H1 (cell line): ENCODE data around the gene COPS7A. TPM values are rescaled to one million over a fixed set of nuclear protein-coding genes. Genes with fewer than 3 reads are reported as not detected.
A peak's percentile ranks its signal among the peaks of the same experiment; 100 is the strongest.

Experiments
- CTCF ChIA-PET: fragments of 300-600 bp; sonication (Branson Sonifier 250); formaldehyde crosslinking; loops from one replicate; lab custom pipeline; 2021; ENCODE audit not compliant: partially characterized antibody; lab: Charles Lee
- POLR2A ChIA-PET: fragments of 300-600 bp; sonication (Branson Sonifier 250); formaldehyde crosslinking; loops from one replicate; lab custom pipeline; 2021; ENCODE audit warnings: inconsistent platforms; ENCODE audit not compliant: partially characterized antibody; lab: Charles Lee
- DNase-seq, 2 experiments: peaks; one replicate each; pipeline versions ENCODE4 v3.0.0 to v3.0.0-alpha.2; 2010 to 2022; ENCODE audit warnings: low spot score in 2 of 2, low read depth in 1 of 2, mixed read lengths in 1 of 2
- FAIRE-seq: peaks from 2 replicates; lab custom pipeline; 2011; peaks lifted over from hg19 to GRCh38; lab: Jason Lieb, UNC
- H2AFZ ChIP-seq: 2 replicates; pipeline ENCODE4 v1.8.1; 2012; ENCODE audit warnings: low read length, inconsistent platforms
- H2AK5ac ChIP-seq: 2 replicates; pipeline ENCODE4 v1.6.1; 2013; ENCODE audit warnings: low read depth, low read length
- H2BK120ac ChIP-seq: replicated peaks from 2 replicates; pipeline ENCODE3; 2013; ENCODE audit warnings: low read depth, low read length, inconsistent platforms
- H2BK12ac ChIP-seq: 2 replicates; pipeline ENCODE4 v1.6.1; 2013; ENCODE audit warnings: low read depth, low read length
- H2BK15ac ChIP-seq: 2 replicates; pipeline ENCODE4 v1.6.1; 2013; ENCODE audit warnings: low read length
- H2BK20ac ChIP-seq: 2 replicates; pipeline ENCODE4 v1.6.1; 2013; ENCODE audit warnings: low read length
- H2BK5ac ChIP-seq: 2 replicates; pipeline ENCODE4 v1.6.1; 2013; ENCODE audit warnings: low read depth, low read length
- H3K14ac ChIP-seq: 2 replicates; pipeline ENCODE4 v1.6.1; 2013; ENCODE audit warnings: inconsistent platforms; ENCODE audit not compliant: insufficient read length
- H3K18ac ChIP-seq: 2 replicates; pipeline ENCODE4 v1.6.1; 2013; ENCODE audit warnings: low read length; ENCODE audit errors: extremely low read depth
- H3K23ac ChIP-seq: 2 replicates; pipeline ENCODE4 v1.6.1; 2013; ENCODE audit warnings: inconsistent platforms; ENCODE audit not compliant: insufficient read length
- H3K23me2 ChIP-seq: 2 replicates; pipeline ENCODE4 v1.6.1; 2013; ENCODE audit warnings: low read depth, low read length
- H3K27ac ChIP-seq: 2 replicates; pipeline ENCODE4 v1.6.1; 2011; ENCODE audit warnings: low read depth, low read length, inconsistent platforms
- H3K27me3 ChIP-seq, 4 experiments: replicated peaks in 1 of 4; 1 replicate in 1 of 4; 2 replicates in 3 of 4; pipeline versions ENCODE4 v1.6.1 to v1.8.1; 2011 to 2013; ENCODE audit warnings: low read length in 3 of 4, mild to moderate bottlenecking in 3 of 4, inconsistent platforms in 2 of 4, mixed read lengths in 2 of 4, moderate library complexity in 1 of 4; ENCODE audit not compliant: control insufficient read depth in 3 of 4, insufficient read depth in 3 of 4; ENCODE audit errors: extremely low read depth in 1 of 4
- H3K36me3 ChIP-seq, 4 experiments: 2 replicates each; pipeline versions ENCODE4 v1.6.1 to v1.8.1; 2011 to 2013; ENCODE audit warnings: mild to moderate bottlenecking in 4 of 4, low read length in 3 of 4, moderate library complexity in 2 of 4, control low read depth in 1 of 4, inconsistent platforms in 1 of 4; ENCODE audit not compliant: insufficient read depth in 4 of 4, control insufficient read depth in 2 of 4
- H3K4ac ChIP-seq: replicated peaks from 2 replicates; pipeline ENCODE3; 2013; ENCODE audit warnings: low read length, low read depth, mixed read lengths, inconsistent platforms; ENCODE audit not compliant: insufficient read length
- H3K4me1 ChIP-seq, 4 experiments: replicated peaks in 1 of 4; 1 replicate in 1 of 4; 2 replicates in 3 of 4; pipeline versions ENCODE4 v1.6.1 to v1.8.1; 2011 to 2013; ENCODE audit warnings: low read length in 3 of 4, inconsistent platforms in 2 of 4, mixed read lengths in 1 of 4; ENCODE audit not compliant: insufficient read depth in 4 of 4, control insufficient read depth in 3 of 4
- H3K4me2 ChIP-seq, 2 experiments: 2 replicates each; pipeline versions ENCODE4 v1.6.1 to v1.8.1; 2011 to 2013; ENCODE audit warnings: low read depth in 2 of 2, low read length in 2 of 2, control low read depth in 1 of 2, inconsistent platforms in 1 of 2, mild to moderate bottlenecking in 1 of 2; ENCODE audit not compliant: insufficient read depth in 1 of 2
- H3K4me3 ChIP-seq, 4 experiments: fragments of 200-600, 300-600 bp in 1 of 4; sonication (generic), shearing (Covaris generic), sonication (Bioruptor Twin) in 1 of 4; 2 replicates each; pipeline versions ENCODE4 v1.5.1 to v1.8.1; 2011 to 2016; ENCODE audit warnings: low read length in 4 of 4, low read depth in 3 of 4, control low read depth in 2 of 4, inconsistent platforms in 2 of 4, mild to moderate bottlenecking in 2 of 4, mixed read lengths in 1 of 4, moderate library complexity in 1 of 4; ENCODE audit not compliant: insufficient read depth in 2 of 4; ENCODE audit errors: extremely low read depth in 1 of 4
- H3K56ac ChIP-seq: replicated peaks from 2 replicates; pipeline ENCODE3; 2013; ENCODE audit warnings: low read depth, mild to moderate bottlenecking, mixed read lengths, low read length, inconsistent platforms; ENCODE audit not compliant: insufficient read length
- H3K79me1 ChIP-seq: 2 replicates; pipeline ENCODE4 v1.6.1; 2013; ENCODE audit warnings: low read depth, low read length, control low read depth
- H3K79me2 ChIP-seq, 2 experiments: 2 replicates each; pipeline versions ENCODE4 v1.6.1 to v1.8.1; 2012 to 2013; ENCODE audit warnings: low read length in 2 of 2, mild to moderate bottlenecking in 2 of 2, inconsistent platforms in 1 of 2; ENCODE audit not compliant: insufficient read depth in 2 of 2, control insufficient read depth in 1 of 2
- H3K9ac ChIP-seq, 4 experiments: replicated peaks in 1 of 4; 1 replicate in 1 of 4; 2 replicates in 3 of 4; pipeline versions ENCODE4 v1.6.1 to v1.8.1; 2011 to 2013; ENCODE audit warnings: low read depth in 3 of 4, low read length in 3 of 4, control low read depth in 2 of 4, mild to moderate bottlenecking in 2 of 4, moderate library complexity in 2 of 4, inconsistent platforms in 1 of 4; ENCODE audit errors: extremely low read depth in 1 of 4
- H3K9me3 ChIP-seq, 2 experiments: 2 replicates each; pipeline versions ENCODE4 v1.6.1 to v1.8.1; 2012 to 2013; ENCODE audit warnings: mild to moderate bottlenecking in 2 of 2, moderate library complexity in 2 of 2, control low read depth in 1 of 2, inconsistent platforms in 1 of 2, low read depth in 1 of 2, low read length in 1 of 2, mixed read lengths in 1 of 2; ENCODE audit not compliant: insufficient read depth in 2 of 2
- H4K20me1 ChIP-seq, 2 experiments: replicated peaks in 1 of 2; 2 replicates each; pipeline versions ENCODE3 to v1.8.1; 2011 to 2013; ENCODE audit warnings: inconsistent platforms in 2 of 2, low read length in 2 of 2, mild to moderate bottlenecking in 1 of 2; ENCODE audit not compliant: insufficient read depth in 2 of 2, control insufficient read depth in 1 of 2
- H4K5ac ChIP-seq: 2 replicates; pipeline ENCODE4 v1.6.1; 2013; ENCODE audit warnings: low read length, low read depth, mixed read lengths, inconsistent platforms; ENCODE audit not compliant: insufficient read length
- H4K8ac ChIP-seq: 2 replicates; pipeline ENCODE4 v1.8.0; 2013; ENCODE audit warnings: mild to moderate bottlenecking, moderate library complexity, low read length, inconsistent platforms; ENCODE audit not compliant: insufficient read depth; ENCODE audit errors: extremely low read depth
- H4K91ac ChIP-seq: replicated peaks from 2 replicates; pipeline ENCODE3; 2013; ENCODE audit warnings: low read length, mixed read lengths, inconsistent platforms; ENCODE audit not compliant: insufficient read length
- BRCA1 ChIP-seq: IDR thresholded peaks from 2 replicates; pipeline ENCODE4 v1.6.1; 2012; ENCODE audit warnings: low read depth, low read length, improper control_type of control experiment
- SUZ12 ChIP-seq: fragments of 200-600 bp; sonication (generic); IDR thresholded peaks from 2 replicates; pipeline ENCODE4 v1.6.1; 2012; ENCODE audit warnings: mild to moderate bottlenecking, inconsistent platforms, low read length, moderate library complexity, mixed read lengths
- WGBS, 2 experiments: shearing (Covaris generic) in 1 of 2; methylation state at CpG; one replicate each; pipeline versions ENCODE4 v1.1.6 to v1.1.7; 2013 to 2015; ENCODE audit warnings: low lambda C conversion rate in 2 of 2, mixed read lengths in 2 of 2, inconsistent platforms in 1 of 2, low coverage in 1 of 2, missing lambda C conversion rate in 1 of 2; ENCODE audit not compliant: insufficient replicate concordance in 2 of 2, insufficient coverage in 1 of 2, insufficient read length in 1 of 2; ENCODE audit errors: extremely low coverage in 1 of 2, missing lambda C conversion rate in 1 of 2; 5-methylcytosine and 5-hydroxymethylcytosine counted together
- polyA plus RNA-seq, 7 experiments: library from polyadenylated mRNA; depleted of rRNA in 3 of 7; stranded (reverse) in 5 of 7; unstranded in 2 of 7; fragments of >200 nt in 5 of 7; fragments of 200-250 nt in 2 of 7; gene quantifications; 1 replicate in 5 of 7; 2 replicates in 1 of 7; 4 replicates in 1 of 7; pipeline versions ENCODE4 v1.2.1 to v1.2.3, GENCODE V29; 2011 to 2013; ENCODE audit warnings: missing spikeins in 2 of 7, mixed read lengths in 2 of 7
- total RNA-seq: library from RNA; stranded (reverse); fragmentation: NEBNext Ultra II Directional; extraction: Animal tissue kit (Norgen Biotek cat#: 25700); gene quantifications from 2 replicates; pipeline ENCODE4 v1.2.1, GENCODE V29; 2021

COPS7A gene
- total and polyA plus RNA-seq, 2 of the 8 experiments (the other 6 are each of a cell fraction or from before 2014, with no cell fraction given), result 44.5 to 95.9 TPM

DNA sequence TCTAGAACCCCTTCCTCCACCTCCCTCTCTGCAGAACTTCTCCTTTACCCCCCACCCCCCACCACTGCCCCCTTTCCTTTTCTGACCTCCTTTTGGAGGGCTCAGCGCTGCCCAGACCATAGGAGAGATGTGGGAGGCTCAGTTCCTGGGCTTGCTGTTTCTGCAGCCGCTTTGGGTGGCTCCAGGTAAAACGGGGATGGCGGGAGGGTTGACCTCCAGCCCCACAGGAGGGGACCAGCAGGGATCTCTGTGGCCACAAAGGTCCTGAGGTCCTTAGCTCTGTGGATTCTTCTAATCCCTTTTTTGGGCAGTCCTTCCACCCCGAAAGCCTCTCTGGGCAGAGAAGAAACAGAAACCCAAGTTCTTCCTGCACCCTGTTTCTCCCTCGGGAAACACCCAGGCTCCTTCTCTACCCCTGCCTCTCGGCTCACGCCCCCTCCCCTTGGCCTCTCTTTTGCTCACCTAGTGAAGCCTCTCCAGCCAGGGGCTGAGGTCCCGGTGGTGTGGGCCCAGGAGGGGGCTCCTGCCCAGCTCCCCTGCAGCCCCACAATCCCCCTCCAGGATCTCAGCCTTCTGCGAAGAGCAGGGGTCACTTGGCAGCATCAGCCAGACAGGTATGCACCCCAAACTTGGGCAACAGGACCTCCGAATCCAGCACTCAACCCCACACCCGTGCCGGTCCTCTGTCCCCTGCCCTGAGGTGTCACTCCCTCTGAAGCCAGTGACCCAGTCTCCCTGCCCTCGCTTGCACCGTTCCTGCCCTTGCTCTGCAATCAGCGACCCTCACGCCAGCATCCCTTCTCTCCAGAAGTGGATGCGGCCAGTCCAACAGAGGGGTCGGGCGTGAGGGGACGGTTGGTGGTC is 49.1 kb downstream of the COPS7A start:
- H3K27me3 ChIP-seq, result peaks cover 0 to 35% (median 26%) of the 10 kb centered on the region in 4 experiments; a peak in 5 of 7 replicates
- H2BK12ac ChIP-seq, result peak overlapping the region; percentile 87; the same call in 1 of the 2 replicates
- H3K23ac ChIP-seq, result no peak overlapping the region
- 0 out of 2 replicates have a peak overlapping the region, but pooled peaks have one; percentile 28 for H4K8ac ChIP-seq
- H4K20me1 ChIP-seq, result peaks cover 3 to 15% of the 10 kb centered on the region in 2 experiments
- H3K56ac ChIP-seq, result no peak overlapping the region
- H3K79me1 ChIP-seq, result no peaks in the 10 kb centered on the region
- no peak overlapping the region for H3K14ac ChIP-seq
- 46% methylated on average over 21 of the region's 21 CpGs; no CpG with 5 or more reads in 1 of the 2 experiments for WGBS, 2 experiments
- POLR2A ChIA-PET, result interaction anchor here (0.8 to 11.6 kb wide), 16 partner anchors 5 to 237 kb away, joined by 3 to 151 read pairs (median 4); partner anchors contain the start of genes CDCA3, GPR162, MLF2 and PTMS
- CTCF ChIA-PET, result interaction anchor here (0.6 to 29.6 kb wide), 9 partner anchors 8 to 153 kb away, joined by 3 to 532 read pairs (median 4); partner anchors contain the start of genes GNB3, GPR162, MLF2 and P3H3
- no peak overlapping the region for H3K4ac ChIP-seq
- no peak overlapping the region for H2BK120ac ChIP-seq
- no peak overlapping the region for H2AFZ ChIP-seq
- H4K5ac ChIP-seq, result no peak overlapping the region
- FAIRE-seq, result no peak
- DNase-seq, result peak in 1 of 2 experiments; percentile 71
- H2BK20ac ChIP-seq, result 0 out of 2 replicates have a peak overlapping the region, but pooled peaks have one; percentile 48
- no peak overlapping the region for H2BK5ac ChIP-seq
- H3K79me2 ChIP-seq, result peaks cover 0 to 15% of the 10 kb centered on the region in 2 experiments; a peak in 2 of 4 replicates
- H4K91ac ChIP-seq, result peak overlapping the region; percentile 79
- H3K9ac ChIP-seq, result 0 out of 7 replicates have a peak overlapping the region, but pooled peaks of 1 of the 4 experiments have one; percentile 26
- no peak overlapping the region for H3K27ac ChIP-seq
- peak overlapping the region; percentile 83 to 85 for H3K4me2 ChIP-seq
- peak overlapping the region; percentile 26 for H3K18ac ChIP-seq
- H2AK5ac ChIP-seq, result no peak overlapping the region
- peak overlapping the region; percentile 99; the same call in 1 of the 2 replicates for H2BK15ac ChIP-seq
- TF ChIP-seq BRCA1, result no peak
- peak; percentile 31; the same call in 1 of the 2 replicates for TF ChIP-seq SUZ12
- peaks cover 0 to 23% (median 5%) of the 10 kb centered on the region in 4 experiments; a peak in 6 of 8 replicates for H3K36me3 ChIP-seq
- H3K4me1 ChIP-seq, result peaks cover 8 to 40% (median 30%) of the 10 kb centered on the region in 4 experiments
- H3K9me3 ChIP-seq, result no peaks in the 10 kb centered on the region
- peak overlapping the region; percentile 5 to 60 (median 31) for H3K4me3 ChIP-seq
- H3K23me2 ChIP-seq, result peaks cover 11% of the 10 kb centered on the region; the same call in 1 of the 2 replicates
